GM12878 (cell line): Measurements from ENCODE around the gene GRIA2. TPM values are rescaled to one million over a fixed set of nuclear protein-coding genes. Genes with fewer than 3 reads are reported as not detected.

ENCODE experiments used
- ATAC-seq: fragments of 200-7000 bp; cut with Tn5 transposase; 3 replicates; pipeline ENCODE4 v1.9.1; 2020; ENCODE audit warnings: mild to moderate bottlenecking, moderate library complexity
- Bru-seq: library from RNA; stranded (reverse); fragments of 400-500 nt; gene quantifications from one replicate; lab custom pipeline; 2021; lab: Mats Ljungman, UMichigan
- BruChase-seq, 2 experiments: library from RNA; stranded (reverse); fragments of 400-500 nt; gene quantifications; one replicate each; lab custom pipeline; 2021; lab: Mats Ljungman, UMichigan
- BruUV-seq: library from RNA; stranded (reverse); fragments of 400-500 nt; replicated peaks from 2 replicates; lab custom pipeline; 2021; lab: Mats Ljungman, UMichigan
- CTCF ChIA-PET: fragments of 300-600 bp; sonication (Branson Sonifier 250); formaldehyde crosslinking; extraction: SDS; loops from one replicate; lab custom pipeline; 2021; ENCODE audit warnings: inconsistent platforms; lab: Yijun Ruan, JAX
- POLR2A ChIA-PET: fragments of 350-600 bp; formaldehyde crosslinking; extraction: SDS; loops from one replicate; lab custom pipeline; 2021; ENCODE audit warnings: inconsistent platforms; lab: Charles Lee
- RAD21 ChIA-PET: fragments of 300-600 bp; sonication (Branson Sonifier 250); formaldehyde crosslinking; loops from one replicate; lab custom pipeline; 2023; ENCODE audit warnings: antibody characterized with exemption; ENCODE audit not compliant: unreplicated experiment; lab: Charles Lee
- SMC1A ChIA-PET: fragments of 300-600 bp; sonication (Branson Sonifier 250); formaldehyde crosslinking; loops from one replicate; lab custom pipeline; 2023; ENCODE audit not compliant: unreplicated experiment, uncharacterized antibody; lab: Charles Lee
- DNase-seq: peaks from one replicate; pipeline ENCODE4 v3.0.0-alpha.2; 2011; ENCODE audit warnings: low read depth, low spot score
- FAIRE-seq: peaks from 3 replicates; lab custom pipeline; 2011; peaks lifted over from hg19 to GRCh38; lab: Jason Lieb, UNC
- H2AFZ ChIP-seq: 2 replicates; pipeline ENCODE4 v1.6.0; 2011; ENCODE audit warnings: low read depth, low read length, control low read depth; ENCODE audit not compliant: control insufficient read depth
- H3K27ac ChIP-seq: 2 replicates; pipeline ENCODE4 v1.5.1; 2011; ENCODE audit warnings: control low read depth; ENCODE audit not compliant: control insufficient read depth, insufficient read depth
- H3K27me3 ChIP-seq, 2 experiments: replicated peaks in 1 of 2; 2 replicates each; pipeline versions ENCODE4 v1.6.0 to v1.6.1; 2011; ENCODE audit warnings: low read length in 1 of 2; ENCODE audit not compliant: control insufficient read depth in 2 of 2, insufficient read depth in 2 of 2
- H3K36me3 ChIP-seq, 2 experiments: 2 replicates each; pipeline ENCODE4 v1.5.1; 2011; ENCODE audit warnings: low read length in 1 of 2; ENCODE audit not compliant: control insufficient read depth in 2 of 2, insufficient read depth in 2 of 2
- H3K4me1 ChIP-seq: 2 replicates; pipeline ENCODE4 v1.6.1; 2011; ENCODE audit warnings: mild to moderate bottlenecking, low read length, moderate library complexity, mixed read lengths; ENCODE audit not compliant: control insufficient read depth, insufficient read depth
- H3K4me2 ChIP-seq: 2 replicates; pipeline ENCODE4 v1.6.0; 2011; ENCODE audit warnings: control low read depth; ENCODE audit not compliant: control insufficient read depth, insufficient read depth
- H3K4me3 ChIP-seq: fragments of 200-600 bp; sonication (generic); 2 replicates; pipeline ENCODE4 v1.5.1; 2016
- H3K79me2 ChIP-seq: 2 replicates; pipeline ENCODE4 v1.6.0; 2011; ENCODE audit warnings: low read length; ENCODE audit not compliant: control insufficient read depth, insufficient read depth
- H3K9ac ChIP-seq: 2 replicates; pipeline ENCODE4 v1.8.0; 2011; ENCODE audit warnings: low read length, control low read depth, mixed read lengths; ENCODE audit not compliant: control insufficient read depth, insufficient read depth
- H3K9me3 ChIP-seq: replicated peaks from 3 replicates; pipeline ENCODE4 v1.5.1; 2011; ENCODE audit warnings: mild to moderate bottlenecking, low read length; ENCODE audit not compliant: control insufficient read depth, insufficient read depth
- H4K20me1 ChIP-seq: 2 replicates; pipeline ENCODE4 v1.6.0; 2011; ENCODE audit not compliant: control insufficient read depth, insufficient read depth
- CREB1 ChIP-seq: IDR thresholded peaks from 2 replicates; pipeline ENCODE4 v1.6.1; 2012; ENCODE audit warnings: low read depth, mild to moderate bottlenecking, inconsistent platforms
- IKZF2 ChIP-seq, 2 experiments: fragments of 450-650 bp; IDR thresholded peaks; 2 replicates each; pipeline ENCODE4 v1.6.1; 2017; ENCODE audit warnings: mild to moderate bottlenecking in 2 of 2, moderate library complexity in 2 of 2
- SPI1 ChIP-seq: IDR thresholded peaks from 2 replicates; pipeline ENCODE4 v1.6.1; 2011; ENCODE audit warnings: low read depth, mild to moderate bottlenecking, low read length, moderate library complexity, borderline replicate concordance; ENCODE audit not compliant: insufficient read depth
- WGBS: methylation state at CpG from one replicate; pipeline ENCODE4 v1.1.6; 2016; ENCODE audit warnings: low lambda C conversion rate; ENCODE audit not compliant: insufficient replicate concordance, insufficient coverage; ENCODE audit errors: missing lambda C conversion rate; 5-methylcytosine and 5-hydroxymethylcytosine counted together
- in situ Hi-C: fragments of 300-500 bp; cut with MboI; formaldehyde crosslinking; loops from 9 replicates; pipeline ENCODE4 v1.14.3; 2018; ENCODE audit warnings: mixed read lengths
- intact Hi-C: fragments of 100-400 bp; cut with micrococcal nuclease; formaldehyde crosslinking; loops from one replicate; pipeline ENCODE4 v1.14.2; 2022; ENCODE audit not compliant: unreplicated experiment
- long read RNA-seq, 2 experiments: library from polyadenylated mRNA; unstranded; transcript quantifications; one replicate each; pipeline ENCODE4 v2.0.0, GENCODE V29; 2019 to 2020
- polyA minus RNA-seq, 3 experiments: library from RNA; depleted of rRNA, polyadenylated mRNA; stranded (reverse); fragments of >200 nt; gene quantifications; 2 replicates each; pipeline ENCODE4 v1.2.3, GENCODE V29; 2011
- polyA plus RNA-seq, 11 experiments: library from polyadenylated mRNA; depleted of rRNA in 4 of 11; unstranded in 6 of 11; stranded (reverse) in 5 of 11; fragments of >200 nt; fragmentation: Nextera tagmentation in 4 of 11; fragmentation: Illumina TruSeq in 1 of 11; extraction: Ambion mirVana in 4 of 11; extraction: Trizol in 1 of 11; gene quantifications; 1 replicate in 1 of 11; 2 replicates in 10 of 11; pipeline versions ENCODE4 v1.2.1 to v1.2.3, GENCODE V29; 2011 to 2016; ENCODE audit warnings: inconsistent platforms in 2 of 11, missing spikeins in 2 of 11, low read depth in 1 of 11
- total RNA-seq, 4 experiments: library from RNA; depleted of rRNA in 3 of 4; stranded (reverse); fragments of >200 nt in 3 of 4; fragmentation: Illumina TruSeq in 1 of 4; extraction: Trizol in 1 of 4; gene quantifications; 2 replicates each; pipeline versions ENCODE4 v1.2.1 to v1.2.3, GENCODE V29; 2013 to 2021
- TF ChIP-seq, protein P1 (sequence below): IDR thresholded peaks from 2 replicates; pipeline ENCODE4 v1.6.1; 2012; ENCODE audit warnings: mild to moderate bottlenecking, low read depth, low read length

The GRIA2 gene
- not detected in 2 replicates for total RNA-seq (2013; cell fraction: nucleolus; rRNA removed)
- total RNA-seq (2014; rRNA removed) (under 0.01 TPM in 1 of 2 replicates, not detected in the other), total RNA-seq (2014; rRNA removed; fragmentation: Illumina TruSeq; extraction: Trizol) (not detected in 2 replicates), total RNA-seq (2021) (not detected in 2 replicates), polyA plus RNA-seq (2011; rRNA removed) (0.04 TPM in 1 of 2 replicates, not detected in the other), polyA plus RNA-seq (2014; fragmentation: Illumina TruSeq; extraction: Trizol) (not detected in 2 replicates), polyA plus RNA-seq (2014; fragmentation: Nextera tagmentation; extraction: Ambion mirVana) (not detected), polyA plus RNA-seq (2014; rRNA removed) (not detected in 2 replicates), polyA plus RNA-seq (2016; fragmentation: Nextera tagmentation; extraction: Ambion mirVana) (not detected), polyA minus RNA-seq (2011; rRNA and poly(A)+ RNA removed) (not detected in 2 replicates), Bru-seq, nascent RNA (not detected), BruChase-seq, experiment 1, labeled RNA remaining after a 6-hour chase (not detected), BruChase-seq, experiment 2, labeled RNA remaining after a 2-hour chase (not detected)
- not detected for polyA plus RNA-seq (2011; ENCODE audit: low read depth)
- not detected in 2 replicates for polyA plus RNA-seq (2011; cell fraction: cytosol; rRNA removed)
- 0.12 TPM in 1 of 2 replicates, not detected in the other for polyA plus RNA-seq (2011; cell fraction: nucleus; rRNA removed)
- polyA plus RNA-seq (2012) = not detected in 2 replicates
- polyA minus RNA-seq (2011; cell fraction: cytosol; rRNA and poly(A)+ RNA removed) = not detected in 2 replicates
- not detected in 2 replicates for polyA minus RNA-seq (2011; cell fraction: nucleus; rRNA and poly(A)+ RNA removed)
- long read RNA-seq, experiment 1 = 0 reads
- long read RNA-seq, experiment 2 = 0 reads

DNA sequence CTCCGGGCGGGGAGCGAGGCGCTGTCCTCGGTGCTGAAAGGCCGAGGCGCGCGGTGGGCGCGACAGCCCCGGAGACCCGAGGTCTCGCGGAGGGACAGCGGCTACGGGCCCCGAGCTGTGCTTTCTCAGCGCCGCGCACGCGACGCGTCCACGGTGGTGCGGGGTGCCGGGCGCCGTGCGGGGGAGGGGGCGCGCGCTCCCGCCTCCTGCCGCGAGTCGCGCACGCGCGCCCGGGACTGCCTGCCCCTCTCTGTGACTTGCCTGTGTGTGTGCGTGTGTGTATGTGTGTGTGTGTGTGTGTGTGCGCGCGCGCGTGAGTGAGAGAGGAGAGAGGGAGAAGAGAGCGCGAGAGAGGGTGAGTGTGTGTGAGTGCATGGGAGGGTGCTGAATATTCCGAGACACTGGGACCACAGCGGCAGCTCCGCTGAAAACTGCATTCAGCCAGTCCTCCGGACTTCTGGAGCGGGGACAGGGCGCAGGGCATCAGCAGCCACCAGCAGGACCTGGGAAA, at the start of gene GRIA2:
Gene GRIA2 (plus strand): TSS at position 358 of the 511 bp plus-strand sequence. CDS start 315 bp downstream, outside the sequence.
- TF ChIP-seq, protein P1, sequence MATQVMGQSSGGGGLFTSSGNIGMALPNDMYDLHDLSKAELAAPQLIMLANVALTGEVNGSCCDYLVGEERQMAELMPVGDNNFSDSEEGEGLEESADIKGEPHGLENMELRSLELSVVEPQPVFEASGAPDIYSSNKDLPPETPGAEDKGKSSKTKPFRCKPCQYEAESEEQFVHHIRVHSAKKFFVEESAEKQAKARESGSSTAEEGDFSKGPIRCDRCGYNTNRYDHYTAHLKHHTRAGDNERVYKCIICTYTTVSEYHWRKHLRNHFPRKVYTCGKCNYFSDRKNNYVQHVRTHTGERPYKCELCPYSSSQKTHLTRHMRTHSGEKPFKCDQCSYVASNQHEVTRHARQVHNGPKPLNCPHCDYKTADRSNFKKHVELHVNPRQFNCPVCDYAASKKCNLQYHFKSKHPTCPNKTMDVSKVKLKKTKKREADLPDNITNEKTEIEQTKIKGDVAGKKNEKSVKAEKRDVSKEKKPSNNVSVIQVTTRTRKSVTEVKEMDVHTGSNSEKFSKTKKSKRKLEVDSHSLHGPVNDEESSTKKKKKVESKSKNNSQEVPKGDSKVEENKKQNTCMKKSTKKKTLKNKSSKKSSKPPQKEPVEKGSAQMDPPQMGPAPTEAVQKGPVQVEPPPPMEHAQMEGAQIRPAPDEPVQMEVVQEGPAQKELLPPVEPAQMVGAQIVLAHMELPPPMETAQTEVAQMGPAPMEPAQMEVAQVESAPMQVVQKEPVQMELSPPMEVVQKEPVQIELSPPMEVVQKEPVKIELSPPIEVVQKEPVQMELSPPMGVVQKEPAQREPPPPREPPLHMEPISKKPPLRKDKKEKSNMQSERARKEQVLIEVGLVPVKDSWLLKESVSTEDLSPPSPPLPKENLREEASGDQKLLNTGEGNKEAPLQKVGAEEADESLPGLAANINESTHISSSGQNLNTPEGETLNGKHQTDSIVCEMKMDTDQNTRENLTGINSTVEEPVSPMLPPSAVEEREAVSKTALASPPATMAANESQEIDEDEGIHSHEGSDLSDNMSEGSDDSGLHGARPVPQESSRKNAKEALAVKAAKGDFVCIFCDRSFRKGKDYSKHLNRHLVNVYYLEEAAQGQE = peak; percentile 91
- TF ChIP-seq CREB1 (no peak), SPI1 (no peak), IKZF2 (IDR thresholded peaks at IDR 0.05) (no peak)
- intact Hi-C loops = no loop called here
- H3K4me3 ChIP-seq = no peak within 1 kb of the TSS
- in situ Hi-C loops = no loop called here
- no peaks in the 10 kb centered on the region for H3K36me3 ChIP-seq
- SMC1A ChIA-PET = no interaction called here
- H2AFZ ChIP-seq = no peak within 1 kb of the TSS
- POLR2A ChIA-PET = no interaction called here
- ATAC-seq = peak; percentile 54
- no peak for DNase-seq
- H3K27me3 ChIP-seq = peaks cover 3 to 5% of the 10 kb centered on the region in 2 experiments; a peak in 3 of 4 replicates
- H3K4me1 ChIP-seq = no peaks in the 10 kb centered on the region
- CTCF ChIA-PET = interaction anchor here (1.1 to 4.6 kb wide), 2 partner anchors 23 to 759 kb away, joined by 3 to 26 read pairs; no protein-coding TSS in a partner anchor
- no peak for FAIRE-seq
- no peaks in the 10 kb centered on the region for H3K79me2 ChIP-seq
- no peak within 1 kb of the TSS for H3K4me2 ChIP-seq
- no peak within 1 kb of the TSS for H3K27ac ChIP-seq
- 75% methylated on average over 51 of the region's 57 CpGs for WGBS
- H3K9me3 ChIP-seq = no peaks in the 10 kb centered on the region; the same call in 2 of the 3 replicates
- no peak within 1 kb of the TSS for H3K9ac ChIP-seq
- BruUV-seq = no TSS peak
- H4K20me1 ChIP-seq = no peaks in the 10 kb centered on the region
- RAD21 ChIA-PET = no interaction called here
